ENCODE data around the gene PUS1.

PUS1 gene

DNA sequence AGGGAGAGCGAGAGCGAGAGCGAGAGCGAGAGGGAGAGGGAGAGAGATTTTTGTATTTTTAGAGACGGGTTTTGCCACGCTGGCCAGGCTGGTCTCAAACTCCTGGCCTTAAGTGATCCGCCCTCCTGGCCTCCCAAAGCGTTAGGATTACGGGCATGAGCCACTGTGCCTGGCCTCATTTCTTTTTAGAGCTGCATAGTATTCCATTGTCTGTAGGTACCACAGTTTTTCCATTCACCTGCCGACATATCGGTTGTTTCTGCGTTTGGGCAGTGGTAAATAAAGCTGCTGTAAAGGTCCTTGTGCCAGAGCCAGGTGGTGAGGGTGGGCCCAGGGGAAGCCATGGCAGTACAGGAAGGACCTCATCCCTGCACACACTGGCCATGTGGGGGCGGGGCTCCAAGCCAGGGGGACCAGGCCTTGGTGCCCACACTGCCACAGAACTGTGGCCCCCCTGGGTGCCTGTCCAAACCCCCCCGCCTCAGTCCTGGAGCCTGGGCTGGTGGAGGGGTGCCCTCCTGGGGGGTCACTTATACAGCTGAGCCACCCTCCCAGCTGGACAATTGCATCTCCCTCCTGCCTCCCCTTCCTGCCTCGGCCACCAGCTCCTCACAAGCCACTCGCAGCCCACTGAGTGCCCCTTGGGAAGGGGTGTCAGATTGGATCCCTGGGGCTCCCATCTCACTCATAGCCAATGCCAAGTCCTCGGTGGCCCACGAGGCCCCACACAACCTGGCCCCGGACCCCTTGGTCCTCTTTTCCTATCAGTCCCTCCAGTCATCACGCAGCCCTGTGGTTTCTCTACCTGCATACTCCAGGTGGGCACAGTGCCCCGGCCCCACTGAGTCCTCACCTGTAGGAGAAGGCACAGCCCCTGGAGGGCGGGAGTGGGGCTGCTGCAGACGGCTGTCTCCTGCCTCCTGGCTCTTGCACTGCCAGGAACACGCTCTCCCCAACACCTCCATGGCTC lies 1.7 kb upstream of the PUS1 start:
- DNase-seq = no peak
- in situ Hi-C loops (cut with MboI; ENCODE audit: low pct_unique_long_range_greater_than_20kb, low sequenced_read_pairs) = no loop called here

DNA sequence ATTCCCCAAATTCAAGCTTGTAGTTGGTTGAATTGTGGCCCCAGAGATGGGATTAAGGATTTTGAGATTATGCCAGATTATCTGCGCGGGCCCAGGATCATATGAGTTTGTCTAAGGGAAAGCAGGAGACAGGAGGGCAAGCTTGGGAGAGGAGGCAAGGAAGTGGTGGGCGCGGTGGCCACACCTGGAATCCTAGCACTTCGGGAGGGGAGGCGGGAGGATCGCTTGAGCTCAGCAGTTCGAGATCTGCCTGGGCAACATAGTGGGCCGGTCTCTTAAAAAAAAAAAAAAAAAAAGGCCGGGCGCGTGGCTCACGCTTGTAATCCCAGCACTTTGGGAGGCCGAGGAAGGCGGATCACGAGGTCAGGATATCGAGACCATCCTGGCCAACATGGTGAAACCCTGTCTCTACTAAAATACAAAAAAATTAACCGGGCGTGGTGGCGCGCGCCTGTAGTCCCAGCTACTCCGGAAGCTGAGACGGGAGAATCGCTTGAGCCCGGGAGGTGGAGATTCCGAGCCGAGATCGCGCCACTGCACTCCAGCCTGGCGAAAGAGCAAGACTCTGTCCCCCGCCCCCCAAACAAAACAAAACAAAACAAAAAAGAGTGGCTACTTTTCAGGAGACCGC lies 881 bp upstream of the PUS1 start:
- no peak for DNase-seq
- in situ Hi-C loops (cut with MboI; ENCODE audit: low pct_unique_long_range_greater_than_20kb, low sequenced_read_pairs) = no loop called here

DNA sequence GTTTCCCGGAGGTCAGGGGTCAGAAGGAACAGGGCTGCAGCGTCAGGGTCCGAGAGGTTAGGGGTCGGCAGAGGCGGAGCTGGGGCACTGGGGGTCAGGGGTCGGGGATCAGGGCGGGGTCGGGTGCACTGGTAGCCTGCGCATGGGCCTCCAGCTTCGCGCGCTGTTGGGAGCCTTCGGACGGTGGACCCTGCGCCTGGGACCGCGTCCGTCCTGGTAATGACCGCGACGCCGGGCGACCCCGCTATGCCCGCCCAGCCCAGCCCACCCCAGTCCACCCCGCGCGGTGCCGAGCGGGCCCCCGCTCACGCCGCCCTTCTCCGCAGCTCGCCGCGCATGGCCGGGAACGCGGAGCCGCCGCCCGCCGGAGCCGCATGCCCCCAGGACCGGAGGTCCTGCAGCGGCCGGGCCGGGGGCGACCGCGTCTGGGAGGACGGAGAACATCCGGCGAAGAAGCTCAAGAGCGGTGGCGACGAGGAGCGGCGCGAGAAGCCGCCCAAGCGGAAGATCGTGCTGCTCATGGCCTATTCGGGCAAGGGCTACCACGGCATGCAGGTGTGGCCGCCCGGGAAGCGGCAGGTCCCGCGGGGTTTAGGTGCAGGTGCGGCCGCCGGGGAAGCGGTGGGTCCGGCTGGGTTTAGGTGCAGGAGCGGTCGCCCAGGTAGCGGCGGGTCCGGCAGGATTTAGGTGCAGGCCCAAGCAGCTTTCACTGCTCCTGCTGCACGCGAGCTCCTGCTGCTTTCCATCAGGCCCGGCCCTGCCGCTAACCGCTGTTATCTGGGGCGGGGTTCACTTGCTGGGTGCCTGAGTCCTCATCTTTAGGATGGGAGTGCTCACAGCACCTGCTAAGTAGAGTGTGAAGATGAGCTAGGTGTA lies 743 bp downstream of the PUS1 start:
- DNase-seq = peak; percentile 55
- in situ Hi-C loops (cut with MboI; ENCODE audit: low pct_unique_long_range_greater_than_20kb, low sequenced_read_pairs) = no loop called here

DNA sequence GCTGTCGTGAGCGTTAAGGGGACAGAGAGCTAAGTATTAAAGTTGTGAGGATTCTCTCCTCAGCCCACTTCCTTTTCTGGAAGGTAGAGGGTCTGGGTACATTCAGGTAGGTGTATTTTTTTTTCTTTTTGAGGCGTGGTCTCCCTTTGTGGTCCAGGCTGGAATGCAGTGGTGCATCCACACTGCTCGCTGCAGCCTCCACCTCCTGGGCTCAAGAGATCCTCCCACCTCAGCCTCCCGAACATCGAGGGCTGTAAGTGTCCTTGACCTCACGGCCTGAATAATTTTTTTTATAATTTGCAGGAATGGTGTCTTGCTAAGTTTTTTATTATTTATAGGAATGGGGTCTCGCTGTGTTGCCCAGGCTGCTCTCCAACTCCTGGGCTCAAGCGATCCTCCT lies 1.4 kb downstream of the PUS1 start:
- in situ Hi-C loops (cut with MboI; ENCODE audit: low pct_unique_long_range_greater_than_20kb, low sequenced_read_pairs) = no loop called here

GRCh38 chr12:131933387-131933786 lies 4.3 kb downstream of the PUS1 start:
- DNase-seq = no peak
- in situ Hi-C loops (cut with MboI; ENCODE audit: low pct_unique_long_range_greater_than_20kb, low sequenced_read_pairs) = no loop called here

More for the DNA sequence above, 1.4 kb downstream of the PUS1 start:
- no peak for DNase-seq

DNA sequence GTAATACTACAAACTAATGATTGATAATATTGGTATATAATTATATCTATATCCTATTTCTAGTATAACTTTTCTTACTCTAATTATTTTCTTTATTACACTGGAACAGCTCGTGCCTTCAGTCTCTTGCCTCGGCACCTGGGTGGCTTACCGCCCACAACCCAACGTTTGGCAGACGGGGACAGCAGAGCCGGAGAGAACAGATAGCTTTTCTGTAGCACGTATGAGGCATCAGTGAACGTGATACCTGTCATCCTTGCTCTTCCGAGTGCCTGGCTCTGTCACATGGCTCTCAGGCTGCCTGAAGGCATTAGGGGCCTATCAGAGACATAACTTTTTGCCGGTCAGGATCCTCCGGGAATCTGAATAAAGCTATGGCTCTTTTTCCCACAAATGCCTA lies 5.5 kb downstream of the PUS1 start:
- DNase-seq = no peak
- in situ Hi-C loops (cut with MboI; ENCODE audit: low pct_unique_long_range_greater_than_20kb, low sequenced_read_pairs) = no loop called here

DNA sequence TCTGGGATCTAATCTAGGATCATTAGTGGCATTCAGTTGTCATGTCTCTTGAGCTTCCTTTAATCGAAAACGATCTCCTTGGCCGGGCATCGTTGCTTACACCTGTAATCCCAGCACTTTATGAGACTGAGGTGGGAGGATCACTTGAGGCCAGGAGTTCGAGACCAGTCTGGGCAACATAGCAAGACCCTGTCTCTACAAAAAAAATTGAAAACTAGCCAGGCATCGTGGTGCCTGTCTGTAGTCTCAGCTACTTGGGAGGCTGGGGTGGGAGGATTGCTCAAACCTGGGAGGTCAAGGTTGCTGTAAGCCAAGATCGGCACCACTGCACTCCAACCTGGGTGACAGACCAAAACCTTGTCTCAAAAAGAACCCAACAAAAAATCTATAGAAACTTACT lies 9.0 kb downstream of the PUS1 start:
- DNase-seq = no peak
- in situ Hi-C loops (cut with MboI; ENCODE audit: low pct_unique_long_range_greater_than_20kb, low sequenced_read_pairs) = no loop called here

DNA sequence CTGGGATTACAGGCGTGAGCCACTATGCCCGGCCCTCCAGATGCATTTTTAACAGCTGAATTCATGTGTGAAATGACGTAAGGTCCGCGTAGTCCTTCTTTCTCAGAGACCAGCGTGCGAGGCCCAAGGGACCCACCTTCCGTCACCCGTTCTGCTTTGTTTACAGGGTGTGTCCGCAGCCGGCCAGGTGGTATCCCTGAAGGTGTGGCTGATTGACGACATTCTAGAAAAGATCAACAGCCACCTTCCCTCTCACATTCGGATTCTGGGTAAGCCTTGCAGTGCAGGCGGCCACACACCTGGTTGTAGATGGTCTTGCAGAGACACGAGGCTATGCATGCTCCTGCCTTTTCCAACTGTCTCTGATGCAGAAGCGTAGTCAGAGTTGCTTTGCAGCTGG lies 9.9 kb downstream of the PUS1 start:
- no peak for DNase-seq
- in situ Hi-C loops (cut with MboI; ENCODE audit: low pct_unique_long_range_greater_than_20kb, low sequenced_read_pairs) = no loop called here

DNA sequence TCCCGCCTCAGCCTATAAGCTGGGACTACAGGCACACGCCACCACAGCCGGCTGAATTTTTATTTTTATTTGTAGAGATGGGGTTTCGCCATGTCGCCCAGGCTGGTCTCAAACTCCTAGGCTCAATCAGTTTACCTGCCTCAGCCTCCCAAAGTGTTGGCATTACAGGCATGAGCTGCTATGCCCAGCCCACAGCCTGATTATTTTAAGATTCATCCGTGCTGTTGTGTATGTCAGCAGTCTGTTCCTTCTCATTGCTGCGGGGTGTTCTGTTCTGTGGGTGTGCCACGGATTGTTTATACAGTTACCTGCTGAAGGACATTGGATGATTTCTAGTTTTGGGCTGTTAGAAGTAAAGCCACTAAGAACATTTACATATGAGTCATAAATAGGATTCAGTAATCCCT lies 11.1 kb downstream of the PUS1 start:
- DNase-seq = no peak
- in situ Hi-C loops (cut with MboI; ENCODE audit: low pct_unique_long_range_greater_than_20kb, low sequenced_read_pairs) = no loop called here

- DNase-seq = no peak
- in situ Hi-C loops (cut with MboI; ENCODE audit: low pct_unique_long_range_greater_than_20kb, low sequenced_read_pairs) = no loop called here
These were observed 12.3 kb downstream of the PUS1 start for GRCh38 chr12:131941116-131941986.

DNA sequence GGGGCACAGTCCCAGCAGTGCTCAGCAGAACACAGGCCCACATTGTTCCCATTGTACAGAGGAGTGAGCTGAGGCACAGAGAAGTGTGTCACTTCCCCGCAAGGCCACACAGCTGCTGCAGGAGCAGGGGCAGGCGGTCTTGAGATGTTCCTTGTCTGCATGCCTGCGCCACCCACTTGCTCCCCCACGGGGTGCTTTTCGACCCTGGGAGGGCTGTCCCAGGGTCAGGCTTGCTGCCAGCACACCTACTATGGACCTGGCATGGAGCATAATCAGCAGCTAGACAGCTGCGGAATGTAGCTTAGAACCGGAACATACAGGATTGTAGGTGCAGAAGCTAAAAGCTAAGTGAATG lies 12.9 kb downstream of the PUS1 start:
- in situ Hi-C loops (cut with MboI; ENCODE audit: low pct_unique_long_range_greater_than_20kb, low sequenced_read_pairs) = no loop called here
- DNase-seq = no peak

DNA sequence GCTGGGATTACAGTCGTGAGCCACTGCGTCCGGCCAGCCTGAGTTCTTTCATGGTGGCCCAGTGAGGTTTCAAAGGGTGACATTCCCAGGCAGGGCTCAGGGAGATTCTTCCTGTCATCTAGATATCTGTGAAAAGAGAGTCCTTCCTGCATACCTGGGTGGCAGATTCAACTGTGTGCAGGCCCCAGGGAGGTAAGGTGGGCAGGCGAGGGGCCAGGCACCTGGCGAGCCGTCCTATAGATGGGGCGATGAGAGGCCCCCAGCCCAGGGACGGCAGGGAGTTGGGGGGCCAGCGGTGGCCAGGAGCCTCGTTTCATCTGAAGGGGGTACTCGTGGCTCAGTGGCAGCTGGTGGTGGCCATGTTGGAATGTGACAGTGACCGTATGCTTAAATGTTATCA lies 13.6 kb downstream of the PUS1 start:
- in situ Hi-C loops (cut with MboI; ENCODE audit: low pct_unique_long_range_greater_than_20kb, low sequenced_read_pairs) = no loop called here
- no peak for DNase-seq

DNA sequence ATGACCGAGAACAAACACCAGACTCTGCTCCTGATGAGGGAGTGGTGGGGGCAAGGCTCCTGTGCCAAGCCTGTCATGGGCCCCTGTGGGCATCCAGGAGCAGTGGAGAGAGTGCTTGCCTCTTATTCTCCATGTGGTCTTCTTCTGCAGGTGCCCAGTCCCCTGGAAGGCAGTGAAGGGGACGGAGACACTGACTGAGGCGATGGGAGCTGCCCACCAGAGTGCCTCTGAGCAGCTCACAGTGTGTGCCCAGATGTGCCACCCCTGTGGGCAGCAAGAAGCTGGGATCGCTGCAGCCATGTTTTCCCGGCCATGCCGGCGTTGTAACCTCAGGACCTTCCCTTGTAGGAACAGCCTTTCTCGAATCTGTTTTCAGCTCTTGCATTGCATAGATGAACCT lies 14.3 kb downstream of the PUS1 start:
- in situ Hi-C loops (cut with MboI; ENCODE audit: low pct_unique_long_range_greater_than_20kb, low sequenced_read_pairs) = no loop called here
- no peak for DNase-seq

GRCh38 chr12:131943876-131944275 lies 14.8 kb downstream of the PUS1 start:
- DNase-seq = no peak
- in situ Hi-C loops (cut with MboI; ENCODE audit: low pct_unique_long_range_greater_than_20kb, low sequenced_read_pairs) = no loop called here

- DNase-seq = no peak
- in situ Hi-C loops (cut with MboI; ENCODE audit: low pct_unique_long_range_greater_than_20kb, low sequenced_read_pairs) = no loop called here
These were observed 15.7 kb downstream of the PUS1 start for GRCh38 chr12:131944601-131945251.

DNA sequence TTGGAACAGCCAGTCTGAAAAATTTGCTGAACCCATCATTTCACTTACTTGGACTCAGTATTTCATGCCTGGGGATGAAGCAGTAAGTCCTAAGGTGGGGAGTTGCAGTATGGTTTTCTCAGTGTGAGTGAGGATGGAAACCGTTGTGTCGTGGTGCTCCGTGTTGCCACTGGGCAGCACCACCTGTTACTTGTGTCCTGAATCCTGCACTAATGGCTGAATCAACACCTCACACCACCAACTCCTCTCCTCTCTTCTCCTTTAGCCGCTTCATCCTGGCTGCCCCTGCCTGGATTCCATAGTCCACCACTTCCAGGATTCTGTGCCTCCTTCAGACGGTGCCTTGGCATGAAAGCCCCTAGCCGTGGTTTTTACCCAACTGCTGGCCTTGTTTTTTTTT lies 17.7 kb downstream of the PUS1 start:
- DNase-seq = no peak
- in situ Hi-C loops (cut with MboI; ENCODE audit: low pct_unique_long_range_greater_than_20kb, low sequenced_read_pairs) = no loop called here

DNA sequence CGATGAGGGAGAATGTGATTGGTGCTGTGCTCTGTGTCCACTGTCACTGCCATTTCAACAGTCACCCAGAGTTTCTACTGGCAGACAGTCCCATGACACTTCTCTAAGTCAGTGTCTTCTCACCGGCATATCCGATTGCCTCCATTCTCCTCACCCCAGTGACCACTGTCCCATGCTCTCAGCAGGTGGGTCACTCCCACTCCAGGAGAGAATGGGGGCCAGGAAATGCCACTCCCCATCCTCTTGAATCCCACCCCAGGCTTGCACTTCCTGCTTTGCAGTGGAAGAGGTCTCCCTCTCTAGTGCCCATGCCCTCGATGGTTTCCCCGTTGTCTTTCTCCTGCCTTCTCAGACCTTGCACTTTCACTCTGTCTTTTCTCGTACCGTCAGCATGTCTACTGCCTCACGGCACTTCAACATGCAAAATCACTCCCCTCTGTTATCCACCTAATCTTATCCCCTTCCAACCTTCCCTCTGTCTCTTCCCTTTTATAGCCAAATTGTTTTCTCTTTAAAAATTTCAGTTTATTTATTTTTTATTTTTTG lies 18.5 kb downstream of the PUS1 start:
- DNase-seq = peak; percentile 30
- in situ Hi-C loops (cut with MboI; ENCODE audit: low pct_unique_long_range_greater_than_20kb, low sequenced_read_pairs) = no loop called here

DNA sequence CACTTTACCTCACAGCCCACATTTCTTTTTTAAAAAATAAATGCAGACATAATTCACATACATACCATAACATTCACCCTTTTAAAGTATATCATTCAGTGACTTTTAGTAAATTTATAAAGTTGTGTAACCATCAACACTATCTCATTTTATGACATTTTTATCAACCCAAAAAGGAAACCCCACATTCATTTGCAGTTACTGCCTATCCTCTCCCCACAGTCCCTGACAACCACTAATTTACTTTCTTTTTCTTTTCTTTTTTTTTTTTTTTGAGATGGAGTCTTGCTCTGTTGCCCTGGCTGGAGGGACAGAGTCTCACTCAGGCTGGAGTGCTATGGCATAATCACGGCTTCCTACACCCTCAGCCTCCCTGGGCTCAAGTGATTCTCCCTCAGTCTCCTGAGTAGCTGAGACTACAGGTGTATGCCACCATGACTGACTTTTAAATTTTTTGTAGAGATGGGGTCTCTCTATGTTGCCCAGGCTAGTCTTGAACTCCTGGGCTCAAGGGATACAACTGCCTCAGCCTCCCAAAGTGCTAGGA lies 19.2 kb downstream of the PUS1 start:
- no peak for DNase-seq
- in situ Hi-C loops (cut with MboI; ENCODE audit: low pct_unique_long_range_greater_than_20kb, low sequenced_read_pairs) = no loop called here

Measured in KBM-7 (cell line).